ENCODE results near the gene OXER1. TPM values are rescaled to one million over a fixed set of nuclear protein-coding genes. Genes with fewer than 3 reads are reported as not detected.

The OXER1 gene
- total RNA-seq, 4 donors from 2014 or later: 1.9 to 5.4 TPM; not detected in 2

DNA sequence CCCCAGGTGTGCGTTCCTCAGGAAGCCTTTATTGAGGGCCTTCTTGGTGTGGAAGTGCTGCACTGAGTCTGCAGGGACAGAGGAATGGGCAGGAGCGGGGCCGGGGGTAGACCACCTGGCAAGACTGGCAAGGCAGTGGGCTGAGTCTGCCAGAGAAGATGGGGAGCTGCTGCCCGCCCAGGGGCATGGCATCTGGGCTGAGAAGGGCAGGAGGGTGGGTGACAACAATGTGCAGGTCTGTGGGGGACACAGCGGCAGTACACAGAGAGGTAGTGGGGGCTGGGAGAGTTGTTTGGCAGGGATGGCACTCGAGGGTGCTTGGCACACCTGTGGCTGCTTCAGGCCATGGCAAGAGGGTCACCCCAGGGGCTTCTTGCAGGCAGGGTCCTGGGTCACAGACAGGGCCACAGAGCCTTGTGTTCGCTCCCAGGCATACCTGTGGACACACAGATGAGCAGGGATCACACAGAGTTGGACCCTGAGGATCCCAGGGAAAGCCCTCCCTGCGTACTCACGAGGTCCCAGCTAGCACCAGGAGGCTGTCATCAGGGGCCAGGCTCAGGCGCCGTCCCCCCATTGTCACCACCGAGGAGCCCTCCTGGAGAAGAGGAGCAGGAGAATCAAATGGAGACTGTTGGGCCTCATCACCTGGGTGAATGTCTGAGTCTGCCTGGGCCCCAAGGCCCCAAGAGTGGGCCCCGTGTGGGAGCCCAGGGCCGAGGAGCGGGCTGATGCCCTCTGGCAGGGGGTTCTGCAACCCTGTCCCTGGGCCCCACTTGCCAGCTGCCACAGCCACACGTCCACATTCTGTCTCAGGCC, 3.4 kb upstream of the OXER1 start:
- intact Hi-C loops (cut with DNase I; ENCODE audit: low total_unique reads): no loop called here
- Histone ChIP-seq H3K4me3 (no peak overlapping the region), H3K27me3 (no peaks in the 10 kb centered on the region), H3K27ac (no peak overlapping the region), H3K4me1 (no peaks in the 10 kb centered on the region), H3K9me3 (no peaks in the 10 kb centered on the region), H3K36me3 (no peaks in the 10 kb centered on the region)
- TF ChIP-seq CTCF (IDR thresholded peaks at IDR 0.05) (no peak), POLR2A (IDR thresholded peaks at IDR 0.05) (no peak)
- no peak for DNase-seq

GRCh38 chr2:42765686-42766085, 1.8 kb upstream of the OXER1 start:
- no peak for TF ChIP-seq CTCF (IDR thresholded peaks at IDR 0.05)
- TF ChIP-seq POLR2A (IDR thresholded peaks at IDR 0.05): no peak
- Histone ChIP-seq H3K4me1 (no peaks in the 10 kb centered on the region), H3K27ac (no peak overlapping the region), H3K27me3 (no peaks in the 10 kb centered on the region), H3K4me3 (no peak overlapping the region), H3K9me3 (no peaks in the 10 kb centered on the region), H3K36me3 (no peaks in the 10 kb centered on the region)
- no peak for DNase-seq
- intact Hi-C loops (cut with DNase I; ENCODE audit: low total_unique reads): no loop called here

- intact Hi-C loops (cut with DNase I; ENCODE audit: low total_unique reads): no loop called here
- no peak for DNase-seq
- TF ChIP-seq POLR2A (IDR thresholded peaks at IDR 0.05): no peak
- TF ChIP-seq CTCF (IDR thresholded peaks at IDR 0.05): no peak
- H3K27ac ChIP-seq: no peak overlapping the region
- H3K27me3 ChIP-seq: no peaks in the 10 kb centered on the region
- no peak overlapping the region for H3K4me3 ChIP-seq
- H3K4me1 ChIP-seq: no peaks in the 10 kb centered on the region
- no peaks in the 10 kb centered on the region for H3K9me3 ChIP-seq
- H3K36me3 ChIP-seq: no peaks in the 10 kb centered on the region
Observed at GRCh38 chr2:42764901-42765300, 966 bp upstream of the OXER1 start.

DNA sequence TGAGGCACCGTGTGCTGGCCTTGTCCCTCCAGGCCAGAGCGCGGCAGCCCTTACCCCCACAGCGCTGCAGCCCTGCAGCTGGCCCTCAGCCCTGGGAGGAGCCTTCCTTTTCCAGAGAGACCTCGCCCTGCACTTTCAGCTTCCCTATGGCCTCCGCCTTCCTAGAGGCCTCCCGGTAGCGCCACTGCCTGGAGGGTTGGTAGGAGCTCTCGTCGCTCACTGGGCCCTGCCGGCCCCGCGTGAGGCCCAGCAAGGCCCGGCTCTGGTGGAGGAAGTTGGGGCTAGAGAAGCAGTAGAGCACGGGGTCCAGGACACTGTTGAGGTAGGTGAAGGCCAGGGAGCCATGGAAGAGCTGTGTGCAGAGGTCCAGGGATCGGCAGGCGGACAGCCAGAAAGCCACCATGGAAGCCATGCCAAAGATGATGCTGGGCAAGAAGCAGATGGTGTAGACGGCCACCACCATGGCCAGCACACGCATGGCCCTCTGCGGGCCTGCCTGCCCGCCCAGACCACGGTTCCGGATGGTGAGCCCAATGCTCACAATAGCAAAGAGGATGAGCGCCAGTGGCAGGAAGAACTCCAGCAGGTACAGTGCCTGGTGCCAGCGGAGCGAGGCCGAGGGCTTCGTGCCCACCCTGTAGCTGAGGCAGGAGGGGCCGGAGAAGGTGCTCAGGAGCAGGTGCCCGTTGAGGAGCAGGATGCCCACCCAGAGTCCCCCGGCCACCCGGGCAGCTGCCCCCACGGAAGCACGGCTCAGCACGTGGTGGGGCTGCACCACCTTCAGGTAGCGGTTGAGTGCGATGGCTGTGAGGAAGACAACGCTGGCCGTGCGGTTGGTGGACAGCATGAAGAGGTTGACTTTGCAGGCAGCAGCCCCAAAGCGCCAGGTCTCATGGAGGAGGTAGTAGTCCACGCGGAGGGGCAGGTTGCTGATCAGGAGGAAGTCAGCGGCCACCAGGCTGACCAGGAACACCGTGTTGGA, 821 bp downstream of the OXER1 start:
- H3K4me1 ChIP-seq: no peaks in the 10 kb centered on the region
- DNase-seq: no peak
- H3K9me3 ChIP-seq: no peaks in the 10 kb centered on the region
- H3K27ac ChIP-seq: no peak overlapping the region
- intact Hi-C loops (cut with DNase I; ENCODE audit: low total_unique reads): no loop called here
- no peaks in the 10 kb centered on the region for H3K27me3 ChIP-seq
- no peaks in the 10 kb centered on the region for H3K36me3 ChIP-seq
- no peak for TF ChIP-seq POLR2A (IDR thresholded peaks at IDR 0.05)
- TF ChIP-seq CTCF (IDR thresholded peaks at IDR 0.05): no peak
- H3K4me3 ChIP-seq: no peak overlapping the region

DNA sequence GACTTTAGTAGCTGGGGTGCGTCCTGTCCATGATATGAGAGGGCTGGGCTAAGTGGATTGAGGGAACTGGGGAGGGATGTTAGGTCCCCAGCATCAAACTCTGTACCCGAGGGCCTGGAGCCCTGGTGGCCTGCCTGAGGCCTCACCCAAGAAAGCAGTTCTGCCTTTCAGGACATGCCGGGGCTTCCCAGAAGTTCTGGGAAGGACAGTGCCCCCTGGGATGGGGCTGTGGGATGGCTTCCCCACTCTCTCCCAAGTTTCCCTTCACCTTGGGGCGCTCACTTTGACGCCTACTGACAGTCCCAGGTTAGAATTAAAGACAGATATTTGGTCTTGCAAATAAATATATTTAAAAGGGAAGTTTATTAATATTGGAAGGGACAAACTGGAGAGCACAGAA, 1.8 kb downstream of the OXER1 start:
- Histone ChIP-seq H3K27ac (no peak overlapping the region), H3K4me3 (no peak overlapping the region), H3K9me3 (no peaks in the 10 kb centered on the region), H3K27me3 (no peaks in the 10 kb centered on the region), H3K36me3 (no peaks in the 10 kb centered on the region), H3K4me1 (no peaks in the 10 kb centered on the region)
- intact Hi-C loops (cut with DNase I; ENCODE audit: low total_unique reads): no loop called here
- TF ChIP-seq CTCF (IDR thresholded peaks at IDR 0.05) (no peak), POLR2A (IDR thresholded peaks at IDR 0.05) (no peak)
- no peak for DNase-seq
